HG03066 (cell line): ENCODE results near the gene NPAS1.

Experiments
- ATAC-seq: cut with Tn5 transposase; IDR thresholded peaks from one replicate; pipeline ENCODE4 v1.9.1; 2021; ENCODE audit warnings: low read depth; ENCODE audit not compliant: unreplicated experiment

The NPAS1 gene, protein sequence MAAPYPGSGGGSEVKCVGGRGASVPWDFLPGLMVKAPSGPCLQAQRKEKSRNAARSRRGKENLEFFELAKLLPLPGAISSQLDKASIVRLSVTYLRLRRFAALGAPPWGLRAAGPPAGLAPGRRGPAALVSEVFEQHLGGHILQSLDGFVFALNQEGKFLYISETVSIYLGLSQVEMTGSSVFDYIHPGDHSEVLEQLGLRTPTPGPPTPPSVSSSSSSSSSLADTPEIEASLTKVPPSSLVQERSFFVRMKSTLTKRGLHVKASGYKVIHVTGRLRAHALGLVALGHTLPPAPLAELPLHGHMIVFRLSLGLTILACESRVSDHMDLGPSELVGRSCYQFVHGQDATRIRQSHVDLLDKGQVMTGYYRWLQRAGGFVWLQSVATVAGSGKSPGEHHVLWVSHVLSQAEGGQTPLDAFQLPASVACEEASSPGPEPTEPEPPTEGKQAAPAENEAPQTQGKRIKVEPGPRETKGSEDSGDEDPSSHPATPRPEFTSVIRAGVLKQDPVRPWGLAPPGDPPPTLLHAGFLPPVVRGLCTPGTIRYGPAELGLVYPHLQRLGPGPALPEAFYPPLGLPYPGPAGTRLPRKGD

DNA sequence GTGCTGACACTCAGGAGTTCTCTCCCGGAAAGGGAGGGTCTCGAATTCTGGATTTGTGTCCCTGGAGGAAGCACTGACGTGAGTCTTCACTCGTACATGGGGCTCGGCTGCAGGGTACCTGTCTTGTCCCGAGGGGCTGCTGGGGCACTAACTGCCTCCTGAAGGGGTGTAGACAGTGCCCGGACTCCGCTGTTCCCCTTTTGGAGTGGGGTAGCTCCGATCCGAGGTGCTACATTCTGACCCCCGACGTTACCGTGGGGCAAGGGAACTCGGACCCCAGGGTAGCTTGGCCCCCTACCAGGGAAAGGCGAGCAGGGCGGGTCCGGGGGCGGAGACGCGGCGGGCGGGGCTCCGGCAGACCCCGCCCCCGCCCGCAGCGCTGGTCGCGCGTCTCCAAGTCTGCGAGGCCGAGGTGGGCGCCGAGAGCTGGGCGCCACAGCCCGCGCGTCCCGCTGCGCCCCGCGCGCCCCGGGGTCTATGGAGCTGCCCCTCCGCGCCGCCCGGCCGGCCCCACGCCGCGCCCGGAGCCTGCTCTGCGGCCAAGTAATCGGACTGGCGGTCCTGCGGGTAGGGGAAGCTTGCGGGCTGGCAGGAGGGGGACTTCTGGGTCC, at the start of gene NPAS1:
NPAS1 (plus strand) TSS at position 407 of the 611 bp plus-strand sequence. CDS start 1,211 bp downstream, outside the sequence.
- ATAC-seq = no peak

- no peak for ATAC-seq
Measured at GRCh38 chr19:46970815-46971214, 48.8 kb upstream of the NPAS1 start.

GRCh38 chr19:46972311-46972710, 47.3 kb upstream of the NPAS1 start:
- ATAC-seq = no peak

DNA sequence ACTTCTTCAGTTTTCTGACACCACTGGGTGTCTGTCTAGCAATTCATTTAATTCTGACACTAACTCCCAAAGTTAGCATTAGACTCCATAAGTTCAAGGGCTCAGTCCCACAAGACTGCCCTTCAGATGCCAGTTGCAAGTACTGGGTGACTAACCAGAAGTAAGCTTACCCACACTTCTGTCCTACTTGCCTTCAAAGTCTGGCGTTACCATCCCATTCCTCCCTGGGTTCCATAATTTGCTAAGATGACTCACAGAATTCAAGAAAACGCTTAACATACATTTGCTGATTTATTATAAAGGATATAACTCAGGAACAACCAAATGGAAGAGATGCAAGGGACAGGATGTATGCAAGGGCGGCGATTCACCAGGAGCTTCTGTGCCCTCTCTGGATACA, 45.5 kb upstream of the NPAS1 start:
- ATAC-seq = no peak

- no peak for ATAC-seq
Measured at GRCh38 chr19:46975011-46975924, 44.4 kb upstream of the NPAS1 start.

- ATAC-seq = no peak
Measured at GRCh38 chr19:46975925-46976782, 43.5 kb upstream of the NPAS1 start.

DNA sequence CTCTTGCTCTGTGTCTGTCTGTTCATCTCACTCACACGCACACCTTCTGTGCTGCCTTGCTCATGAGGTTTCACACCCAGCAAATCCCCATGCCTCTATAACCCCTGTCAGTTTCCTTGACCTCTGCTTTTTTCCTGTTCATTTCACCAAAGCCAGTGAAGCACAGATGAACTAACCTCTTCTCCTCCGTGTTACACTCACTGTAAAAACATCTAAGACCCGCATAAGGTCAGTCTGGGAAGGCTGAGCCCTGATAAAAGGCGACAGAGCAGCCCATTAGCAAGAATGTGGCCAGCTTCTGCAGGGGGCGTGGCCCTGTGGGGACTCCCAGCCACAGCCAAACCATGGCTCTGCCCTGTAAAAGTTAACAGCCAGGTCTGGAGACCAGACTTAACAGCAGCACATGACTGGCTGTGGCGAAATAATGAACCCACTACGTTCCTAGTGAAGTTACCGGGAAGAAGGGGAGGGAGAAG, 42.8 kb upstream of the NPAS1 start:
- no peak for ATAC-seq

- no peak for ATAC-seq
Measured at GRCh38 chr19:46977548-46977947, 42.1 kb upstream of the NPAS1 start.

- ATAC-seq = no peak
Measured at GRCh38 chr19:46978171-46978869, 41.3 kb upstream of the NPAS1 start.

DNA sequence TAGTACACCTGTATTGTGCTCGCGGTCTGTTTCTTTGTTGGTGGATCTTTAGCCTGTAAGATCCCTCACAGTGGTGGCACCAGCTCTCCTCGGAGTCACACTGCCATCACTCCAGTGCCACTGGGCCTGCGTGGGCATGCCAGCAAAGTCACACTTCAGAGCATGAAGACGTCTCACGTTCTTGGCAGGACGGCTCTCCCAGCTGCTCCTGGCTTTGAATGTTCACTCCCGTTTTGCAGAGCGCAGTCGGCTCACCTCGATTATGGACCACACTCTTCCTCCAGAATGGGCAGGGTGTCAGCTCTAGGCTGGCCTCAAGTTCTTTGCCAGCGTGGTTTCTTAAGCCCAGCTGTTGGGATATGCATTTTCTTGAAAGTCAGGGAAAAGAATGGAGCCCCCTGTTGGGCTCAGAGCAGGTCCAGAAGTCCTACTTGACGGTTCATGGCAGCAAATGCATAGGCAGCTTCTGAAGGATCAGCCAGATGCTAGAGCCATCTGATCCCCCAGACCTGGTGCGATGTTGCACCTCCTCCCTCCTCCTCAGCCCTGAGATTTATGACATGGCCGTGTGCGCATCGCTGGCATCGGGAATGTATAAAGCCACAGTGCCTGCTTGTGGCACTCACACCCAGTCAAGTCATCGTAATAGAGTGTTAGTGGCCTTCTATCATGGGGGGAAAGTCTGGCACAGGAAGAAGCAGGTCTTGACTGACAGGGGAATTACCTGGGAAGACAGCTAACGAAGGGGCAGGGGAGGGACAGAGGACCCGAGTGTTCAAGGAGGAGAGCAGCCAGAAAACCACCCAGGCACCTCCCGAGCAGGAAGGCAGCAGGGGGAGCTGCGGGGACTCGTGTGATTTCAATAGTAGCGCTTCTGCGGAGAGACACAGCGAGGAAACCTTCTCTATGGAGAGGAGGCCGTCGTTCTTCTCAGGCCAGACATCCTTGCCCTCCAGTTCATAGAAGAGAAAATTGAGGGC, 40.2 kb upstream of the NPAS1 start:
- no peak for ATAC-seq

DNA sequence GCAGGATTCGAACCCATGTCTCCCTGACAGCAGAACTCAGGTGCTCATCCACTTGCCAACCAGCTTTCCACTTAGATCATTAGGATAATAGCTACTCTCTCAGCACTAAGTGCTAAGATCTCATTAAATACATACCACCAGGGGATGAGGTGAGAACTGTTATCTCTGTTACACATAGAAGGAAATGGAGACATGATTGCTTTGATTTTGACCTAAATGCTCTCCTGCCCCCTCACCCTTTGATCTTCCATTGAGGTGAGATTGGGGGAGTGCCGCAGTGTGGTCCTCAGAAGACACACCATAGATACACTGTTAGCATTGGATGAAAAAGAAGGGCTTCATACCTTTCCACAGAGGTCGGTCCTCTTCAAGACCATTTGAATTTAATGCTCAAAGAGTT, 38.9 kb upstream of the NPAS1 start:
- no peak for ATAC-seq

GRCh38 chr19:46981286-46981945, 38.2 kb upstream of the NPAS1 start:
- no peak for ATAC-seq

GRCh38 chr19:46983097-46983496, 36.5 kb upstream of the NPAS1 start:
- no peak for ATAC-seq

DNA sequence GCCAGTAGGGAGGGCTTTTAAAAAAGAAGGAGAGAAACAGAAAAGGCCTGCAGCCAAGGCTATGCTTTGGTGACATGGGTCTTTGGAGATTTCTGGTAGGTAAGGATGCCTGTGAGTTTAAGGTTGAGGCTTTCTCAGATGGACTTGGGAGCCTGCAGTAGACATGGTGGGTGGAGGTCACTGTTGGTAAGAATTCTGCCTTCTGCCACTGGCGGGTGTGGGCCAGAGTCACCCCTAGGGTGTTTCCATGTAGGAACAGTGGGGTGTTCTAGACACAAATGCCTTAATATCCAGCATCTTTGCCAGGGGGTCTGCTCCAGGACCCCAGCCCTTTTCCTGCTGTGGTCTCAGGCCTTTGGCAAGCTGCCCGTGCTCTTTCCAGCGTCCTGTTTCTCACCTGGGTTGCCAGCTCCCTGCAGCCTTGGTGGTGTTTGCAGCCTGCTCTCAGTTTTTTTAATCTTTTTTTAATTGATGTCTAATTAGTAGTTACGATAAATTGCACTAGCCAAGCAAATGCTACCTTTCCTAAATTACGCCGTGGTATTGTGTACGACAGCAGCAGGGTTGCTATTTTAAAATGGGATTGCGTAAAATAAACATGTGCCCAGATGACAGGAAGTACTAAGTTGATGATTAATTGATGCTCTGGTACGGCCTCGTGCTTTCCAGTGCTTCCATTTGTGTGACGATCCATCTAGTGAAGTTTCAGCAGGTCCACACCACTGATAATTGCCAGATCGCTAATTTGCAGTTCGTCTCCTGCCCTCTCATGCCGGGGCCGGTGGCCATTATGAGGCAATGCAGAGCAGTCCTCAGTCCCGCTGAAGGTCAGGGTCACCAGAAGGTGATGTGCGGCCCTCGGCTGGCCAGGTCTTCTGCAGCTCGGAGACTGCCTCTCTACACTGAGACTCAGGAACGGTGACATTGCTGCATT, 35.3 kb upstream of the NPAS1 start:
- ATAC-seq = no peak

- no peak for ATAC-seq
Measured at GRCh38 chr19:46985542-46986415, 33.9 kb upstream of the NPAS1 start.
